HepG2 (cell line): ENCODE results near the gene APBB1. TPM values are rescaled to one million over a fixed set of nuclear protein-coding genes. Genes with fewer than 3 reads are reported as not detected.

Experiments
- KDM4B ChIP-seq: sonication (generic); formaldehyde crosslinking; IDR thresholded peaks from 2 replicates; pipeline ENCODE4 v1.4.0; 2020; ENCODE audit warnings: missing genetic modification reagents
- SOX13 ChIP-seq, 3 experiments: fragments of 450-650 bp in 1 of 3; sonication (generic) in 1 of 3; formaldehyde crosslinking in 1 of 3; IDR thresholded peaks in 2 of 3; conservative IDR thresholded peaks in 1 of 3; 2 replicates each; pipeline versions ENCODE4 v1.5.0 to v1.6.1; 2016 to 2020; ENCODE audit warnings: antibody characterized with exemption in 1 of 3, mild to moderate bottlenecking in 1 of 3, missing compliant biosample characterization in 1 of 3, missing genetic modification reagents in 1 of 3, moderate library complexity in 1 of 3
- TARDBP ChIP-seq: sonication (generic); formaldehyde crosslinking; IDR thresholded peaks from 2 replicates; pipeline ENCODE4 v1.8.0; 2022; ENCODE audit warnings: mild to moderate bottlenecking, missing genetic modification reagents
- TBX2 ChIP-seq: sonication (generic); formaldehyde crosslinking; IDR thresholded peaks from 2 replicates; pipeline ENCODE4 v1.5.0; 2020; ENCODE audit warnings: missing genetic modification reagents, mild to moderate bottlenecking, borderline replicate concordance
- TBX3 ChIP-seq: fragments of 450-650 bp; IDR thresholded peaks from 2 replicates; pipeline ENCODE4 v1.6.1; 2017; ENCODE audit warnings: antibody characterized with exemption, mild to moderate bottlenecking, inconsistent platforms, borderline replicate concordance
- YEATS2 ChIP-seq: sonication (generic); formaldehyde crosslinking; IDR thresholded peaks from 2 replicates; pipeline ENCODE4 v1.4.0; 2020; ENCODE audit warnings: missing genetic modification reagents, borderline replicate concordance
- ZFP36 ChIP-seq: fragments of 150-350 bp; IDR thresholded peaks from 2 replicates; pipeline ENCODE4 v1.6.1; 2018; ENCODE audit warnings: borderline replicate concordance, low read length, low read depth; ENCODE audit not compliant: partially characterized antibody
- ZMYM3 ChIP-seq: sonication (generic); formaldehyde crosslinking; IDR thresholded peaks from 2 replicates; pipeline ENCODE4 v1.5.1; 2020; ENCODE audit warnings: mild to moderate bottlenecking, missing genetic modification reagents
- ZNF331 ChIP-seq: sonication (generic); formaldehyde crosslinking; IDR thresholded peaks from 2 replicates; pipeline ENCODE4 v1.4.0; 2020; ENCODE audit warnings: missing genetic modification reagents
- ZNF343 ChIP-seq: sonication (generic); formaldehyde crosslinking; IDR thresholded peaks from 2 replicates; pipeline ENCODE4 v1.4.0; 2020; ENCODE audit warnings: mild to moderate bottlenecking, missing genetic modification reagents
- ZNF546 ChIP-seq: sonication (generic); formaldehyde crosslinking; conservative IDR thresholded peaks from 2 replicates; pipeline ENCODE4 v1.8.1; 2023; ENCODE audit warnings: mild to moderate bottlenecking, missing genetic modification reagents
- ZNF549 ChIP-seq: sonication (generic); formaldehyde crosslinking; IDR thresholded peaks from 2 replicates; pipeline ENCODE4 v1.5.0; 2020; ENCODE audit warnings: missing genetic modification reagents
- ZNF776 ChIP-seq: sonication (generic); formaldehyde crosslinking; IDR thresholded peaks from 2 replicates; pipeline ENCODE4 v1.4.0; 2020; ENCODE audit warnings: mild to moderate bottlenecking, missing genetic modification reagents
- polyA plus RNA-seq, 8 experiments: library from polyadenylated mRNA; depleted of rRNA in 3 of 8; stranded (reverse) in 7 of 8; unstranded in 1 of 8; fragments of >200 nt; fragmentation: Illumina TruSeq in 4 of 8; extraction: Trizol in 4 of 8; gene quantifications; 2 replicates each; pipeline versions ENCODE4 v1.2.1 to v1.2.3, GENCODE V29; 2011 to 2016; ENCODE audit warnings: low read depth in 4 of 8, missing spikeins in 1 of 8, mixed read lengths in 1 of 8; ENCODE audit not compliant: insufficient read depth in 1 of 8
- total RNA-seq, 5 experiments: library from RNA; depleted of rRNA; stranded (reverse); fragments of >200 nt; fragmentation: Illumina TruSeq; extraction: Trizol; gene quantifications; 2 replicates each; pipeline ENCODE4 v1.2.3, GENCODE V29; 2016; ENCODE audit warnings: low read depth in 1 of 5
- TF ChIP-seq, protein P1 (sequence below): sonication (generic); formaldehyde crosslinking; IDR thresholded peaks from 2 replicates; pipeline ENCODE4 v1.9.0; 2021; ENCODE audit warnings: missing genetic modification reagents, mild to moderate bottlenecking, borderline replicate concordance
- TF ChIP-seq, protein P2 (sequence below): sonication (generic); formaldehyde crosslinking; IDR thresholded peaks from 2 replicates; pipeline ENCODE4 v1.4.0; 2020; ENCODE audit warnings: missing genetic modification reagents
- TF ChIP-seq, protein P3 (sequence below): sonication (generic); formaldehyde crosslinking; IDR thresholded peaks from 2 replicates; pipeline ENCODE4 v1.4.0; 2020; ENCODE audit warnings: missing genetic modification reagents
- TF ChIP-seq, protein P4 (sequence below): sonication (generic); formaldehyde crosslinking; IDR thresholded peaks from 2 replicates; pipeline ENCODE4 v1.5.1; 2020; ENCODE audit warnings: missing genetic modification reagents, mild to moderate bottlenecking, borderline replicate concordance

Gene APBB1
- total and polyA plus RNA-seq, 2 of the 13 experiments (the other 11 are each of a cell fraction or from before 2014, with no cell fraction given): 1.7 to 3.5 TPM

DNA sequence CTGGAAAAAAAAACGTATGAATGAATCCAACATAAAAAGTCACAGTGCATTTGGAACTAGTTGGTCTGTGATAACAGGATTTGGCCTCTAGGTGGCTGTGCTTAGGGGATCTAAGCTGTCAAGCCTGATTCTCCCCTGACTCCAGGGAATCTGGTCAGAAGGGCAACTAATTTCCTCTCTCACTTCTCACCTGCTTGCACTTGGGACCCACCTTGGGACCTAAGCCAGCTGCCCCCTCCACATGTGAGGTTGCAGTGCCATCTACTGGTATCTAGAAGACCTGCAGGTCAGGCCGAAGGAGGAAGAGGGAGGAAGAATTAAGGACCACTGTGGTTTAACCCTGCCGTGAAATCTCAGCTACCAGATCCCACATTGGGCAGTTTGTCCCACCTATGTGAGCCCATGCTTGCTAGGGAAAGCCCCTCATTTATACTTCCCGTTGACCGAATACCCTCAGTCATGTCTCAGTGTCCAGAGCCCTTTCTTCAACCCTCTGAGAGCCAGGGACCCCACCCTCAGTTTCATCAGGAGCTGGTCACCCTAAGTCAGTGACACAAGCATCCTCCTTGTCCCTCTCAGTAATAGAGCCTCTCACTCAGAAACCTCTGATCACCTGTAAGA, 65.4 kb downstream of the APBB1 start (continued):
- TF ChIP-seq, protein P1, sequence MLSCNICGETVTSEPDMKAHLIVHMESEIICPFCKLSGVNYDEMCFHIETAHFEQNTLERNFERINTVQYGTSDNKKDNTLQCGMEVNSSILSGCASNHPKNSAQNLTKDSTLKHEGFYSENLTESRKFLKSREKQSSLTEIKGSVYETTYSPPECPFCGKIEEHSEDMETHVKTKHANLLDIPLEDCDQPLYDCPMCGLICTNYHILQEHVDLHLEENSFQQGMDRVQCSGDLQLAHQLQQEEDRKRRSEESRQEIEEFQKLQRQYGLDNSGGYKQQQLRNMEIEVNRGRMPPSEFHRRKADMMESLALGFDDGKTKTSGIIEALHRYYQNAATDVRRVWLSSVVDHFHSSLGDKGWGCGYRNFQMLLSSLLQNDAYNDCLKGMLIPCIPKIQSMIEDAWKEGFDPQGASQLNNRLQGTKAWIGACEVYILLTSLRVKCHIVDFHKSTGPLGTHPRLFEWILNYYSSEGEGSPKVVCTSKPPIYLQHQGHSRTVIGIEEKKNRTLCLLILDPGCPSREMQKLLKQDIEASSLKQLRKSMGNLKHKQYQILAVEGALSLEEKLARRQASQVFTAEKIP (CRISPR knock-in tag): no peak
- peak; percentile 63; the same call in 1 of the 2 replicates for TF ChIP-seq ZMYM3 (CRISPR knock-in tag)
- peak; percentile 76; the same call in 1 of the 2 replicates for TF ChIP-seq KDM4B (CRISPR knock-in tag)
- TF ChIP-seq ZNF343 (CRISPR knock-in tag): no peak
- no peak for TF ChIP-seq ZNF776
- 0 out of 2 replicates have a peak, but pooled peaks have one; percentile 42 for TF ChIP-seq TARDBP (CRISPR knock-in tag)
- TF ChIP-seq, protein P2, sequence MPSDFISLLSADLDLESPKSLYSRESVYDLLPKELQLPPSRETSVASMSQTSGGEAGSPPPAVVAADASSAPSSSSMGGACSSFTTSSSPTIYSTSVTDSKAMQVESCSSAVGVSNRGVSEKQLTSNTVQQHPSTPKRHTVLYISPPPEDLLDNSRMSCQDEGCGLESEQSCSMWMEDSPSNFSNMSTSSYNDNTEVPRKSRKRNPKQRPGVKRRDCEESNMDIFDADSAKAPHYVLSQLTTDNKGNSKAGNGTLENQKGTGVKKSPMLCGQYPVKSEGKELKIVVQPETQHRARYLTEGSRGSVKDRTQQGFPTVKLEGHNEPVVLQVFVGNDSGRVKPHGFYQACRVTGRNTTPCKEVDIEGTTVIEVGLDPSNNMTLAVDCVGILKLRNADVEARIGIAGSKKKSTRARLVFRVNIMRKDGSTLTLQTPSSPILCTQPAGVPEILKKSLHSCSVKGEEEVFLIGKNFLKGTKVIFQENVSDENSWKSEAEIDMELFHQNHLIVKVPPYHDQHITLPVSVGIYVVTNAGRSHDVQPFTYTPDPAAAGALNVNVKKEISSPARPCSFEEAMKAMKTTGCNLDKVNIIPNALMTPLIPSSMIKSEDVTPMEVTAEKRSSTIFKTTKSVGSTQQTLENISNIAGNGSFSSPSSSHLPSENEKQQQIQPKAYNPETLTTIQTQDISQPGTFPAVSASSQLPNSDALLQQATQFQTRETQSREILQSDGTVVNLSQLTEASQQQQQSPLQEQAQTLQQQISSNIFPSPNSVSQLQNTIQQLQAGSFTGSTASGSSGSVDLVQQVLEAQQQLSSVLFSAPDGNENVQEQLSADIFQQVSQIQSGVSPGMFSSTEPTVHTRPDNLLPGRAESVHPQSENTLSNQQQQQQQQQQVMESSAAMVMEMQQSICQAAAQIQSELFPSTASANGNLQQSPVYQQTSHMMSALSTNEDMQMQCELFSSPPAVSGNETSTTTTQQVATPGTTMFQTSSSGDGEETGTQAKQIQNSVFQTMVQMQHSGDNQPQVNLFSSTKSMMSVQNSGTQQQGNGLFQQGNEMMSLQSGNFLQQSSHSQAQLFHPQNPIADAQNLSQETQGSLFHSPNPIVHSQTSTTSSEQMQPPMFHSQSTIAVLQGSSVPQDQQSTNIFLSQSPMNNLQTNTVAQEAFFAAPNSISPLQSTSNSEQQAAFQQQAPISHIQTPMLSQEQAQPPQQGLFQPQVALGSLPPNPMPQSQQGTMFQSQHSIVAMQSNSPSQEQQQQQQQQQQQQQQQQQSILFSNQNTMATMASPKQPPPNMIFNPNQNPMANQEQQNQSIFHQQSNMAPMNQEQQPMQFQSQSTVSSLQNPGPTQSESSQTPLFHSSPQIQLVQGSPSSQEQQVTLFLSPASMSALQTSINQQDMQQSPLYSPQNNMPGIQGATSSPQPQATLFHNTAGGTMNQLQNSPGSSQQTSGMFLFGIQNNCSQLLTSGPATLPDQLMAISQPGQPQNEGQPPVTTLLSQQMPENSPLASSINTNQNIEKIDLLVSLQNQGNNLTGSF (CRISPR knock-in tag): no peak
- TF ChIP-seq TBX3: peak; percentile 92
- no peak for TF ChIP-seq ZNF549 (CRISPR knock-in tag)
- TF ChIP-seq ZNF331: peak; percentile 35; the same call in 1 of the 2 replicates
- TF ChIP-seq TBX2 (CRISPR knock-in tag): peak; percentile 98
- TF ChIP-seq, protein P3, sequence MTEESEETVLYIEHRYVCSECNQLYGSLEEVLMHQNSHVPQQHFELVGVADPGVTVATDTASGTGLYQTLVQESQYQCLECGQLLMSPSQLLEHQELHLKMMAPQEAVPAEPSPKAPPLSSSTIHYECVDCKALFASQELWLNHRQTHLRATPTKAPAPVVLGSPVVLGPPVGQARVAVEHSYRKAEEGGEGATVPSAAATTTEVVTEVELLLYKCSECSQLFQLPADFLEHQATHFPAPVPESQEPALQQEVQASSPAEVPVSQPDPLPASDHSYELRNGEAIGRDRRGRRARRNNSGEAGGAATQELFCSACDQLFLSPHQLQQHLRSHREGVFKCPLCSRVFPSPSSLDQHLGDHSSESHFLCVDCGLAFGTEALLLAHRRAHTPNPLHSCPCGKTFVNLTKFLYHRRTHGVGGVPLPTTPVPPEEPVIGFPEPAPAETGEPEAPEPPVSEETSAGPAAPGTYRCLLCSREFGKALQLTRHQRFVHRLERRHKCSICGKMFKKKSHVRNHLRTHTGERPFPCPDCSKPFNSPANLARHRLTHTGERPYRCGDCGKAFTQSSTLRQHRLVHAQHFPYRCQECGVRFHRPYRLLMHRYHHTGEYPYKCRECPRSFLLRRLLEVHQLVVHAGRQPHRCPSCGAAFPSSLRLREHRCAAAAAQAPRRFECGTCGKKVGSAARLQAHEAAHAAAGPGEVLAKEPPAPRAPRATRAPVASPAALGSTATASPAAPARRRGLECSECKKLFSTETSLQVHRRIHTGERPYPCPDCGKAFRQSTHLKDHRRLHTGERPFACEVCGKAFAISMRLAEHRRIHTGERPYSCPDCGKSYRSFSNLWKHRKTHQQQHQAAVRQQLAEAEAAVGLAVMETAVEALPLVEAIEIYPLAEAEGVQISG (CRISPR knock-in tag): peak; percentile 27; the same call in 1 of the 2 replicates
- no peak for TF ChIP-seq ZNF546 (CRISPR knock-in tag)
- TF ChIP-seq YEATS2: peak; percentile 27; the same call in 1 of the 2 replicates
- TF ChIP-seq SOX13 (IDR thresholded peaks at IDR 0.05): no peak
- TF ChIP-seq SOX13 (CRISPR knock-in tag; conservative IDR thresholded peaks at IDR 0.05 in 1 of 2, IDR thresholded peaks at IDR 0.05 in 1 of 2): peak in 1 of 2 experiments; percentile 34; a peak in 1 of 4 replicates
- no peak for TF ChIP-seq ZFP36
- TF ChIP-seq, protein P4, sequence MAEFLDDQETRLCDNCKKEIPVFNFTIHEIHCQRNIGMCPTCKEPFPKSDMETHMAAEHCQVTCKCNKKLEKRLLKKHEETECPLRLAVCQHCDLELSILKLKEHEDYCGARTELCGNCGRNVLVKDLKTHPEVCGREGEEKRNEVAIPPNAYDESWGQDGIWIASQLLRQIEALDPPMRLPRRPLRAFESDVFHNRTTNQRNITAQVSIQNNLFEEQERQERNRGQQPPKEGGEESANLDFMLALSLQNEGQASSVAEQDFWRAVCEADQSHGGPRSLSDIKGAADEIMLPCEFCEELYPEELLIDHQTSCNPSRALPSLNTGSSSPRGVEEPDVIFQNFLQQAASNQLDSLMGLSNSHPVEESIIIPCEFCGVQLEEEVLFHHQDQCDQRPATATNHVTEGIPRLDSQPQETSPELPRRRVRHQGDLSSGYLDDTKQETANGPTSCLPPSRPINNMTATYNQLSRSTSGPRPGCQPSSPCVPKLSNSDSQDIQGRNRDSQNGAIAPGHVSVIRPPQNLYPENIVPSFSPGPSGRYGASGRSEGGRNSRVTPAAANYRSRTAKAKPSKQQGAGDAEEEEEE: peak; percentile 43; the same call in 1 of the 2 replicates
